DND-41 (cell line): ENCODE measurements around the gene OGT.

ENCODE experiments used
- ATAC-seq: fragments of 200-7000 bp; cut with Tn5 transposase; 3 replicates; pipeline ENCODE4 v1.9.1; 2021; ENCODE audit warnings: low read depth; ENCODE audit not compliant: insufficient read depth
- DNase-seq: peaks from one replicate; pipeline ENCODE4 v3.0.0-alpha.2; 2020
- H2AFZ ChIP-seq: 2 replicates; pipeline ENCODE4 v1.6.0; 2012; ENCODE audit warnings: low read depth, low read length
- H3K27ac ChIP-seq: 2 replicates; pipeline ENCODE4 v1.5.1; 2012; ENCODE audit warnings: low read length, inconsistent platforms
- H3K27me3 ChIP-seq: fragments of 200-600 bp; sonication (generic); 2 replicates; pipeline ENCODE4 v1.6.0; 2012; ENCODE audit warnings: low read length, mild to moderate bottlenecking, inconsistent platforms; ENCODE audit not compliant: insufficient read depth, poor library complexity
- H3K36me3 ChIP-seq: 2 replicates; pipeline ENCODE4 v1.5.1; 2012; ENCODE audit warnings: low read length, inconsistent platforms; ENCODE audit not compliant: insufficient read depth
- H3K4me1 ChIP-seq: 2 replicates; pipeline ENCODE4 v1.5.1; 2012; ENCODE audit warnings: mild to moderate bottlenecking, low read length; ENCODE audit not compliant: insufficient read depth
- H3K4me2 ChIP-seq: 2 replicates; pipeline ENCODE4 v1.6.0; 2012; ENCODE audit warnings: mild to moderate bottlenecking, moderate library complexity, low read length, inconsistent platforms; ENCODE audit not compliant: insufficient read depth
- H3K4me3 ChIP-seq, 2 experiments: fragments of 200-600 bp in 1 of 2; shearing (Covaris generic) in 1 of 2; 2 replicates each; pipeline ENCODE4 v1.5.1; 2012 to 2016; ENCODE audit warnings: inconsistent platforms in 2 of 2, low read length in 2 of 2, mild to moderate bottlenecking in 2 of 2, low read depth in 1 of 2, moderate library complexity in 1 of 2
- H3K79me2 ChIP-seq: 2 replicates; pipeline ENCODE4 v1.6.0; 2012; ENCODE audit warnings: low read length, inconsistent platforms; ENCODE audit not compliant: insufficient read depth
- H3K9ac ChIP-seq: 2 replicates; pipeline ENCODE4 v1.6.0; 2012; ENCODE audit warnings: low read depth, mild to moderate bottlenecking, inconsistent platforms, low read length, moderate library complexity
- H3K9me3 ChIP-seq: 2 replicates; pipeline ENCODE4 v1.5.1; 2012; ENCODE audit warnings: low read length, moderate library complexity, mild to moderate bottlenecking, inconsistent platforms; ENCODE audit not compliant: insufficient read depth, severe bottlenecking
- H4K20me1 ChIP-seq: 2 replicates; pipeline ENCODE4 v1.6.0; 2012; ENCODE audit warnings: low read length; ENCODE audit not compliant: insufficient read depth
- CTCF ChIP-seq: IDR thresholded peaks from 2 replicates; pipeline ENCODE4 v1.5.1; 2012; ENCODE audit warnings: borderline replicate concordance, low read length, moderate library complexity, mild to moderate bottlenecking; ENCODE audit not compliant: poor library complexity, severe bottlenecking; ENCODE audit errors: extremely low read depth
- EZH2 ChIP-seq: IDR thresholded peaks from 3 replicates; pipeline ENCODE4 v1.6.1; 2012; ENCODE audit warnings: borderline replicate concordance, low read depth, mild to moderate bottlenecking, moderate library complexity, low read length, inconsistent platforms; ENCODE audit not compliant: severe bottlenecking

Gene OGT

GRCh38 chrX:71615954-71616353 is 83.0 kb downstream of the OGT start:
- Histone ChIP-seq H2AFZ (no peak overlapping the region), H3K4me2 (no peak overlapping the region), H3K79me2 (no peaks in the 10 kb centered on the region), H3K27ac (no peak overlapping the region), H3K36me3 (peaks cover 10% of the 10 kb centered on the region), H3K4me3 (no peak overlapping the region), H3K9ac (no peak overlapping the region), H3K9me3 (no peaks in the 10 kb centered on the region), H4K20me1 (0 out of 2 replicates have a peak, but pooled peaks cover 3% of the 10 kb centered on the region), H3K4me1 (peaks cover 23% of the 10 kb centered on the region), H3K27me3 (no peaks in the 10 kb centered on the region)
- TF ChIP-seq CTCF = no peak
- TF ChIP-seq EZH2 = no peak
- DNase-seq (no peak), ATAC-seq (no peak)

GRCh38 chrX:71616672-71617529 is 84.0 kb downstream of the OGT start:
- peaks cover 6% of the 10 kb centered on the region; the same call in 1 of the 2 replicates for H3K36me3 ChIP-seq

GRCh38 chrX:71617742-71618141 is 84.8 kb downstream of the OGT start:
- Histone ChIP-seq H3K79me2 (no peaks in the 10 kb centered on the region), H3K27ac (no peak overlapping the region), H4K20me1 (0 out of 2 replicates have a peak, but pooled peaks cover 3% of the 10 kb centered on the region), H3K4me1 (peaks cover 26% of the 10 kb centered on the region), H2AFZ (no peak overlapping the region), H3K27me3 (no peaks in the 10 kb centered on the region), H3K36me3 (peaks cover under 1% of the 10 kb centered on the region; the same call in 1 of the 2 replicates), H3K4me3 (no peak overlapping the region), H3K9ac (no peak overlapping the region), H3K4me2 (0 out of 2 replicates have a peak overlapping the region, but pooled peaks have one; percentile 12), H3K9me3 (no peaks in the 10 kb centered on the region)
- TF ChIP-seq EZH2 (no peak), CTCF (no peak)
- ATAC-seq = no peak
- DNase-seq = no peak

More at GRCh38 chrX:71616672-71617529, 84.0 kb downstream of the OGT start:
- H3K4me3 ChIP-seq = no peak overlapping the region
- no peaks in the 10 kb centered on the region for H3K9me3 ChIP-seq
- H4K20me1 ChIP-seq = 0 out of 2 replicates have a peak, but pooled peaks cover 3% of the 10 kb centered on the region
- no peak overlapping the region for H3K4me2 ChIP-seq
- ATAC-seq (no peak), DNase-seq (peak; percentile 36)
- H2AFZ ChIP-seq = no peak overlapping the region
- no peaks in the 10 kb centered on the region for H3K79me2 ChIP-seq
- no peak overlapping the region for H3K9ac ChIP-seq
- H3K27ac ChIP-seq = no peak overlapping the region
- peaks cover 23% of the 10 kb centered on the region for H3K4me1 ChIP-seq
- TF ChIP-seq EZH2 (no peak), CTCF (peak; percentile 20)
- no peaks in the 10 kb centered on the region for H3K27me3 ChIP-seq
